GM06990 (cell line): ENCODE data around the gene MYL7.

Experiments
- DNase-seq: peaks from one replicate; pipeline ENCODE4 v3.0.0-alpha.2; 2011; ENCODE audit not compliant: insufficient read length; ENCODE audit errors: extremely low read depth
- H3K27me3 ChIP-seq: replicated peaks from 2 replicates; pipeline ENCODE4 v1.6.0; 2011; ENCODE audit warnings: low read length; ENCODE audit not compliant: control insufficient read depth, insufficient read depth
- H3K36me3 ChIP-seq: 2 replicates; pipeline ENCODE4 v1.5.1; 2011; ENCODE audit warnings: low read length; ENCODE audit not compliant: control insufficient read depth, insufficient read depth
- H3K4me3 ChIP-seq: replicated peaks from 2 replicates; pipeline ENCODE4 v1.5.1; 2011; ENCODE audit warnings: low read depth, mild to moderate bottlenecking, control low read depth, low read length
- CTCF ChIP-seq: IDR thresholded peaks from 2 replicates; pipeline ENCODE4 v1.5.1; 2011; ENCODE audit warnings: low read length, control low read depth, mild to moderate bottlenecking, inconsistent platforms; ENCODE audit not compliant: insufficient read depth, poor library complexity, severe bottlenecking

Gene MYL7

GRCh38 chr7:44158096-44158872 is 17.2 kb upstream of the MYL7 start:
- H3K27me3 ChIP-seq: no peaks in the 10 kb centered on the region

DNA sequence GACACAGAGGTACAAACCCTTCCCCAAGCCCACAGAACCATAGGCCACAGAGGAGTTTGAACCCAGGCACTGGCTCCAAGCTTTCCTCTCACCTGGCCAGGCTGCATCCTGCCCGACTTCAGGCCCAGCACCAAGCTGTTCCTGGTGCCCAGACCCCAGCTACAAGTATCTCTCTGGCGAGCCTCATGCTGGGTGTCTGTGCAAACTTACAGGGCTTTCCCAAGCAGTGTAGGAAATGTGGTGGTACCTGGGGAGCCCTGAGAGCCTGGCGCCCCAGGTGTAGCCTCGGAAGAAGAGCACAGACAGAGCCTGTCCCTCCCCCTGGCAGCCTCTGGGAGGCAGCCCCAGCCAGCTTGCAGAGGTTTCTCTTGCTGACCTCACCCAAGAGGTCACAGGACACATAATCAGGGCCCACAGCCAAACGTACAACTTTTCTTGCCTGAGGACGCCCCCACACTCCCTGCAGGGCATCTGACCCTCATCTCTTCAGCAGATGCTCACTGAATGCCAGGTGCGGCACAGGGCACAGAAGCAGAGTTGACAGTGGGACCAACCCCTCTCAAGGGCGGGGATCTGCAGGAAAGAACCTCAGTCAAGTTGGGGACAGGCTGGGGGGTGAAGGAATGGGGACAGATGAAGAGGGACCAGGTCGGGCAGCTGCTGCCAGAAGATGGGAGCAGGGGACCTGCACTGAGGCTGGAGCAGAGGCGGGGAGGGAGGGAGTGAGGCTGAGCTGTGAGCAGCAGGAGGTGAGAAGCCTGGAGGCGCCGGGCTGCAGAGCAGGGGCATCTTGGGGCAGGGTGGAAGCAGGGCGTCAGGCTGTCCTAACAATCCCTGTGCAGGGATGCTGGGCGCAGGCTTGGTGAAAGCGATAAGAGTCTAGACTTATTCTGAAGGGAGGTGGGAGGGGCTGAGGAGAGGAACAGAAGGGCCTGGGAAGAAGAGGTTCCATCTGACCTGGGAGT is 16.3 kb upstream of the MYL7 start:
- Histone ChIP-seq H3K4me3 (no peak overlapping the region), H3K27me3 (no peaks in the 10 kb centered on the region), H3K36me3 (no peaks in the 10 kb centered on the region)
- TF ChIP-seq CTCF: no peak
- no peak for DNase-seq

More at GRCh38 chr7:44158096-44158872, 17.2 kb upstream of the MYL7 start:
- no peak for DNase-seq
- Histone ChIP-seq H3K4me3 (no peak overlapping the region), H3K36me3 (no peaks in the 10 kb centered on the region)
- no peak for TF ChIP-seq CTCF

DNA sequence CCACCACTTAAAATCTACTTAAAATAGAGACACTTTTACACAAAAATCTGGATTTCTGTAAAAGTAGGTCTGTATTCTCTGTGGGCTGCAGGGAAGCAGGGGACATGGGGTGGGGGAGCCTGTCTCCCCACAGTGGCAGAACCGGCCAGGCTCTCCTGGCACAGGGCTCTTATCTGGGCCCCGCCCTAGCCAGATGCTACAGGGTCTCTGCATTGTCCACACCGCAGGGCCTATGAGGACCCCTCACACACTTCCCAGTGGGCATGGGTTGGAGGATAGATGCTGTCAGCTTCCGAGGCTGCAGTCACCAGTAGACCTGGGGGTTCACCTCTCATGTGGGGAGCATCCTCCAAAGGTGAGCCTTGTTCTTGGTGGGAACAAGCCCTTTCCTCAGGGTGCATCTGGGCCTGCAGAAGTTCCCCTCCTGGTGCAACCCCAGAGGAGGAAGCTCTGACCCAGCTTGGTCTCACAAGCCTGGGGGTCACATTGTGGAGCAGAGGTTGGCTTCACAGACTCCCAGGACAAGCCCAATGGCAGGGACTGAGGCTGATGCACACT is 15.4 kb upstream of the MYL7 start:
- Histone ChIP-seq H3K27me3 (no peaks in the 10 kb centered on the region), H3K36me3 (no peaks in the 10 kb centered on the region), H3K4me3 (no peak overlapping the region)
- no peak for TF ChIP-seq CTCF
- DNase-seq: no peak

DNA sequence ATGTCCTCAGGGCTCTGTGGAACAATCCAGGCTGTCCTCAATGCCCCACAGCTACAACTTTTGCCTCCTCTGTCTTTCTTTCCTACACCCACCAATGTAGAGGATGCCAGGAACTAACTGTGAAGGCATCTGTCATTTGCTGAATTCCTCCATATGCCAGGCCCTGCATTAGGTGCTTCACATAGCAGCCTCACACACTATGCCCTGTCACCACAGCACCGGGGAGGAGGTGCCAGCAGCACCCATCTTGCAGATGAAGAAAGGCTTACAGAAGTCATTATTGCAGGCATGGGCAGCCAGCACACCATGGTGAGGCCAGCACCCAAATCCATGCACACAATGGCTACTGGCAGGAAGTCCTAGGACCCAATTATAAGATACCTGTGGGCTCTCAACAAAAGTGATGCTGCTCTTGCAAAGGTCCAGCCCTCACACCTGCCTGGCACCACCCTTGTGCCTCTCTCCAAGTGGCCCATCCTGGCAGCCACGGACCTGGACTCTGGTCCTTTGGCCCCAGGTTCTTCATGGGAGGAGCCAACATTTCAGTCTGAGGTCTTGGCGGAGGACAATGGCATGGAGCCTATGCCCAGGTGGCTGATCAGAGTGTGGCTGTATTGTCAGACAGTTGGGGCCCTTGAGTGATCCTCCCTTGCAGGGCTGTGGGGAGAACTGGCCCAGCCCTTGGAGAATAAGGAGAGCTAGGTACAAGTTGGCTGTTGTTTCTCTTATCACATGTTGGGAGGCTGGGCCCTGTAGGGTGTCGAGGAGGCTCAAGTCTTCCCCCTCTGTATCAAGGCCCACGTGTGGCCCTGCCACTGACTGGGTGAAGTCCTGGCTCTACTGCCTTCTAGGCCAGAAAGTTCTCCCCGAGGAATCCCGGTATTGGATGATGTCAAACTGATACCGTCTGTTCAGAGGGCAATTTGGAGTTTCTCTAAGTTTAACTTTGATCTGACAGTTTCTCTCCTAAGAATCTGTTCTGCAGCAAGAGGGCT is 14.4 kb upstream of the MYL7 start:
- DNase-seq: no peak
- Histone ChIP-seq H3K36me3 (no peaks in the 10 kb centered on the region), H3K27me3 (no peaks in the 10 kb centered on the region), H3K4me3 (no peak overlapping the region)
- TF ChIP-seq CTCF: no peak

DNA sequence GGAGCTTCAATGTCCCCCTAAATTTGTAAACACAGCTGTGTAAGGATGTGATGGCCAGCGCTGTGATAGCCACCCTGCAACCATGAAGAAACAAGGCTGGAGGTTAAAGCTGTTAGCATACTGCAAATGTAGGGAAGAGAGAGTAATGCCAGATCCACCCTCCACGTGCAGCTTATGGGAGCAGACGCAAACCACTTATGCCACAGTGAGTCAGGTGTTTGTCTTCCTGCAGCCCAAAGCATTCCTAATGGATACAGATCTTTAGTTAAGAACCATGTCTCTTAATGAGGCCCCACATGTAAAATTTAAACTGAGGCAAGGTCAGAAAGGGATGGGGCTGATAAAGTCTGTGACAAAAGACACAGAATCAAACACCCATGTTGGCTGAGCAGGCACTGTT is 13.6 kb upstream of the MYL7 start:
- no peaks in the 10 kb centered on the region for H3K36me3 ChIP-seq
- no peaks in the 10 kb centered on the region for H3K27me3 ChIP-seq
- H3K4me3 ChIP-seq: no peak overlapping the region
- no peak for DNase-seq
- TF ChIP-seq CTCF: no peak
